HFF-Myc (cell line): Measurements from ENCODE around the gene CA4.

Experiments
- DNase-seq: peaks from one replicate; pipeline ENCODE4 v3.0.0-alpha.2; 2011; ENCODE audit warnings: low read depth; ENCODE audit errors: extremely low read depth
- H3K4me3 ChIP-seq: replicated peaks from 2 replicates; pipeline ENCODE4 v1.5.1; 2011; ENCODE audit warnings: low read depth, mild to moderate bottlenecking, control low read depth, low read length
- CTCF ChIP-seq: IDR thresholded peaks from 2 replicates; pipeline ENCODE4 v1.5.1; 2012; ENCODE audit warnings: mild to moderate bottlenecking, low read depth, low read length, control low read depth; ENCODE audit errors: missing control alignments

CA4 gene

GRCh38 chr17:60165223-60165622, 15.4 kb downstream of the CA4 start:
- no peak overlapping the region for H3K4me3 ChIP-seq
- no peak for TF ChIP-seq CTCF
- DNase-seq: no peak

GRCh38 chr17:60165971-60166370, 16.2 kb downstream of the CA4 start:
- TF ChIP-seq CTCF: no peak
- no peak overlapping the region for H3K4me3 ChIP-seq
- DNase-seq: no peak

- no peak for DNase-seq
- no peak overlapping the region for H3K4me3 ChIP-seq
- TF ChIP-seq CTCF: no peak
Observed at GRCh38 chr17:60167065-60167741, 17.4 kb downstream of the CA4 start.

- DNase-seq: no peak
- no peak for TF ChIP-seq CTCF
- H3K4me3 ChIP-seq: no peak overlapping the region
Observed at GRCh38 chr17:60168654-60169053, 18.9 kb downstream of the CA4 start.

- TF ChIP-seq CTCF: no peak
- no peak overlapping the region for H3K4me3 ChIP-seq
- DNase-seq: no peak
Observed at GRCh38 chr17:60169921-60170817, 20.4 kb downstream of the CA4 start.

- H3K4me3 ChIP-seq: no peak overlapping the region
- DNase-seq: no peak
- TF ChIP-seq CTCF: no peak
Observed at GRCh38 chr17:60170835-60171752, 21.3 kb downstream of the CA4 start.
